Ishikawa (cell line): Measurements from ENCODE around the gene SNRK.

ENCODE experiments used
- CEBPB ChIP-seq: IDR thresholded peaks from 2 replicates; pipeline ENCODE4 v1.6.1; 2012
- CREB1 ChIP-seq: IDR thresholded peaks from 2 replicates; pipeline ENCODE4 v1.6.1; 2012; ENCODE audit warnings: low read depth
- EGR1 ChIP-seq: IDR thresholded peaks from 2 replicates; pipeline ENCODE4 v1.6.1; 2012
- EP300 ChIP-seq: IDR thresholded peaks from 2 replicates; pipeline ENCODE4 v1.6.1; 2012; ENCODE audit warnings: borderline replicate concordance
- FOXM1 ChIP-seq: IDR thresholded peaks from 2 replicates; pipeline ENCODE4 v1.6.1; 2012; ENCODE audit warnings: low read depth, borderline replicate concordance
- NFIC ChIP-seq: IDR thresholded peaks from 2 replicates; pipeline ENCODE4 v1.6.1; 2012
- RAD21 ChIP-seq: IDR thresholded peaks from 2 replicates; pipeline ENCODE4 v1.6.1; 2012; ENCODE audit warnings: low read depth
- TAF1 ChIP-seq: IDR thresholded peaks from 2 replicates; pipeline ENCODE4 v1.6.1; 2012; ENCODE audit warnings: low read depth, mild to moderate bottlenecking
- TCF12 ChIP-seq: IDR thresholded peaks from 2 replicates; pipeline ENCODE4 v1.6.1; 2012; ENCODE audit warnings: low read depth
- TEAD4 ChIP-seq: IDR thresholded peaks from 2 replicates; pipeline ENCODE4 v1.6.1; 2012
- YY1 ChIP-seq: IDR thresholded peaks from 2 replicates; pipeline ENCODE4 v1.6.1; 2012; ENCODE audit warnings: low read depth
- ZBTB7A ChIP-seq: IDR thresholded peaks from 2 replicates; pipeline ENCODE4 v1.6.1; 2012; ENCODE audit warnings: low read depth
- TF ChIP-seq, protein P1 (sequence below): IDR thresholded peaks from 2 replicates; pipeline ENCODE4 v1.6.1; 2012; ENCODE audit warnings: low read depth, mild to moderate bottlenecking
- TF ChIP-seq, protein P2 (sequence below): IDR thresholded peaks from 2 replicates; pipeline ENCODE4 v1.6.1; 2012
- TF ChIP-seq, protein P3 (sequence below): IDR thresholded peaks from 2 replicates; pipeline ENCODE4 v1.6.1; 2012

The SNRK gene

DNA sequence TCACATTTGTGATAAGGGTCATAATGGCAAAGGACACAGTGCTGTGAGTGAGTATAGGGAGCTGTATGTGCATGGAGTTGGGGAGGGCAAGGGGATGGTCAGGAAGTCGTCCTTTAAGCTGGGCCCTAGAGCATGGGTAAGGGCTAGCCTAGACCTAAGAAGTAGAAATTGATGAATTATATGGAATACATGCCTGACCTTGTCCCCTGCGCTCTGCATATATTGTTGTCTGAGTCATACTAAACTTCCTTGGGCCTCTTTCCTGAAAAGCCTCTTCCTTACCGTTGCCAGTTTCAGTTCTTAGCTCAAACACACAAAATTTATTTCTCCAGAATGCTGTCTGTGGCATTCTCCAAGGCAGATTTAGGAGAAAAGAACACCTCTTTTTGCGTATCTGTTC, 4.6 kb downstream of the SNRK start:
- TF ChIP-seq, protein P1, sequence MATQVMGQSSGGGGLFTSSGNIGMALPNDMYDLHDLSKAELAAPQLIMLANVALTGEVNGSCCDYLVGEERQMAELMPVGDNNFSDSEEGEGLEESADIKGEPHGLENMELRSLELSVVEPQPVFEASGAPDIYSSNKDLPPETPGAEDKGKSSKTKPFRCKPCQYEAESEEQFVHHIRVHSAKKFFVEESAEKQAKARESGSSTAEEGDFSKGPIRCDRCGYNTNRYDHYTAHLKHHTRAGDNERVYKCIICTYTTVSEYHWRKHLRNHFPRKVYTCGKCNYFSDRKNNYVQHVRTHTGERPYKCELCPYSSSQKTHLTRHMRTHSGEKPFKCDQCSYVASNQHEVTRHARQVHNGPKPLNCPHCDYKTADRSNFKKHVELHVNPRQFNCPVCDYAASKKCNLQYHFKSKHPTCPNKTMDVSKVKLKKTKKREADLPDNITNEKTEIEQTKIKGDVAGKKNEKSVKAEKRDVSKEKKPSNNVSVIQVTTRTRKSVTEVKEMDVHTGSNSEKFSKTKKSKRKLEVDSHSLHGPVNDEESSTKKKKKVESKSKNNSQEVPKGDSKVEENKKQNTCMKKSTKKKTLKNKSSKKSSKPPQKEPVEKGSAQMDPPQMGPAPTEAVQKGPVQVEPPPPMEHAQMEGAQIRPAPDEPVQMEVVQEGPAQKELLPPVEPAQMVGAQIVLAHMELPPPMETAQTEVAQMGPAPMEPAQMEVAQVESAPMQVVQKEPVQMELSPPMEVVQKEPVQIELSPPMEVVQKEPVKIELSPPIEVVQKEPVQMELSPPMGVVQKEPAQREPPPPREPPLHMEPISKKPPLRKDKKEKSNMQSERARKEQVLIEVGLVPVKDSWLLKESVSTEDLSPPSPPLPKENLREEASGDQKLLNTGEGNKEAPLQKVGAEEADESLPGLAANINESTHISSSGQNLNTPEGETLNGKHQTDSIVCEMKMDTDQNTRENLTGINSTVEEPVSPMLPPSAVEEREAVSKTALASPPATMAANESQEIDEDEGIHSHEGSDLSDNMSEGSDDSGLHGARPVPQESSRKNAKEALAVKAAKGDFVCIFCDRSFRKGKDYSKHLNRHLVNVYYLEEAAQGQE, result no peak
- no peak for TF ChIP-seq FOXM1
- no peak for TF ChIP-seq YY1
- TF ChIP-seq EP300, result no peak
- TF ChIP-seq TEAD4, result no peak
- TF ChIP-seq, protein P2, sequence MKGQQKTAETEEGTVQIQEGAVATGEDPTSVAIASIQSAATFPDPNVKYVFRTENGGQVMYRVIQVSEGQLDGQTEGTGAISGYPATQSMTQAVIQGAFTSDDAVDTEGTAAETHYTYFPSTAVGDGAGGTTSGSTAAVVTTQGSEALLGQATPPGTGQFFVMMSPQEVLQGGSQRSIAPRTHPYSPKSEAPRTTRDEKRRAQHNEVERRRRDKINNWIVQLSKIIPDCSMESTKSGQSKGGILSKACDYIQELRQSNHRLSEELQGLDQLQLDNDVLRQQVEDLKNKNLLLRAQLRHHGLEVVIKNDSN, result no peak
- no peak for TF ChIP-seq EGR1
- TF ChIP-seq CEBPB, result no peak
- no peak for TF ChIP-seq ZBTB7A
- TF ChIP-seq NFIC, result no peak
- no peak for TF ChIP-seq CREB1
- no peak for TF ChIP-seq TCF12
- no peak for TF ChIP-seq RAD21
- TF ChIP-seq TAF1, result no peak
- TF ChIP-seq, protein P3, sequence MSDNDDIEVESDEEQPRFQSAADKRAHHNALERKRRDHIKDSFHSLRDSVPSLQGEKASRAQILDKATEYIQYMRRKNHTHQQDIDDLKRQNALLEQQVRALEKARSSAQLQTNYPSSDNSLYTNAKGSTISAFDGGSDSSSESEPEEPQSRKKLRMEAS, result no peak

DNA sequence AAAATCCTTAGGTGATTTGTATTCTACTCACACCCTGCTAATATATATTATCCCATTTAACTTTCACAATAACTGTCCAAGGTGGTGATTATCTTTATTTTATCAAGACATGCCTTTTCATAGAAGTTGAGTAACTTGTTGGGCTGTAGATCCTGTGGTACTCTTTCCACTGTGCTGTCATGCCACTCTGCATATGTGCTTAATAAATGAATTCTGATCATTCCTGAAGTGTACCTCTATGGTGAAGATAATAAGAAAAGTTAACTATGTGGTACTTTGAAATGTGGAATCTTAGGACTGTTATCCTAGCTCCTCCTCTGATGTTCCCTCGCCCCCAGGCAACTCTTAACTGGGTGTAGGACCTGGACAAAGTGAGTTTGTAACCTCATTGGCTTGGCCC, 5.2 kb downstream of the SNRK start:
- TF ChIP-seq TAF1, result no peak
- no peak for TF ChIP-seq EGR1
- TF ChIP-seq RAD21, result no peak
- no peak for TF ChIP-seq ZBTB7A
- no peak for TF ChIP-seq CEBPB
- TF ChIP-seq, protein P2, result no peak
- TF ChIP-seq TEAD4, result no peak
- TF ChIP-seq, protein P1, result no peak
- no peak for TF ChIP-seq TCF12
- no peak for TF ChIP-seq YY1
- no peak for TF ChIP-seq FOXM1
- TF ChIP-seq NFIC, result no peak
- no peak for TF ChIP-seq CREB1
- TF ChIP-seq, protein P3, result no peak
- TF ChIP-seq EP300, result no peak

DNA sequence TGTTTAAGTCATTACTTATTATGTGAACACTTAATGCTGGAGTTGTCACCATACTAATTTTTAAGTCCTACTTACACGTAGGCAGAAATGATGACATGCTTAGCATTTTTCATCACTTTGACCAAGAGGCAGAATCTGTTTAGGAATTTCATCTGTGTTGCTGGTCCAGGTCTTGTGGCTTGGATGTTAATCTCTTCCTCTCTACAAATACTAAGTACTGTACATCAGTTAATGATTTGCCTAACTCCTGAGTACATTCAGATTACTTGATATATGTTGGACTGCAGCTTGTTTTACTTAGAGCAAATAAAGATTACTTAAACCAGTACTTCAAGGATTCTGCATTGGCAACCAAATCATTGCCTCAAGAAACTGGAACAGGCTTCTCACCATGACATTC, 8.6 kb downstream of the SNRK start:
- TF ChIP-seq CEBPB (no peak), CREB1 (no peak), TAF1 (no peak), FOXM1 (no peak), YY1 (no peak), ZBTB7A (no peak), NFIC (no peak), EGR1 (no peak), TCF12 (no peak), EP300 (no peak), RAD21 (no peak)
- TF ChIP-seq, protein P3, result no peak
- TF ChIP-seq, protein P2, result no peak
- TF ChIP-seq, protein P1, result no peak
